ENCODE data around the gene PRKN. TPM values are rescaled to one million over a fixed set of nuclear protein-coding genes. Genes with fewer than 3 reads are reported as not detected.
"Not testable (repeated sequence)": the region's sequence is repeated elsewhere in the genome, so short reads cannot be mapped to it uniquely, and the experiment has no call there.

PRKN gene
- total and polyA plus RNA-seq, 2 experiments from 2014 or later, result 1.2 to 2.3 TPM

DNA sequence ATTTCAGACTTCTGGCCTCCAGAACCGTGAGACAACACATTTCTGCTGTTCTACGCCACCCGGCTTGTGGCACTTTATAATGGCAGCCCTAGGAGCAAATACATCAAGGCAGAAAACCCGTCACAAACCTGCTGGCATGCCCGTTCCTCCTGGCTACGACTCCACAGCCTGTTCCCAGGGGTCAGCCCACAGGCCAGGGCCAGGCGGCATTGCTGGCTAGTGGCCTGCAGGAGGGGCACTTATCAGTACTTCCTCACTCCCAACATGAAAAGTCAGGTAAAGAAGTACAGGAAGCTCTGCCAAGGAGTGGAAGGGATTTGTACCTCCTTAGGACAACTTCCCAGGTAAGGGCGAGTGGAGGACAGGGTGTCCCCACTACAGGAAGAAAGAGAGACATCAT is 1230.6 kb downstream of the PRKN start:
- H3K9ac ChIP-seq, result no peak overlapping the region
- no peak overlapping the region for H3K27ac ChIP-seq
- no peaks in the 10 kb centered on the region for H3F3A ChIP-seq (ENCODE audit: insufficient read depth)
- H3K36me3 ChIP-seq (ENCODE audit: low read depth), result no peaks in the 10 kb centered on the region
- no peak for DNase-seq
- no peak overlapping the region for H3K4me3 ChIP-seq
- WGBS, 2 experiments (ENCODE audit: low coverage in 1 of 2, low lambda C conversion rate in 2 of 2, missing lambda C conversion rate in 2 of 2), result 83 to 88% methylated on average over 8 of the region's 8 CpGs
- in situ Hi-C loops (cut with MboI), result no loop called here
- no peaks in the 10 kb centered on the region for H4K20me1 ChIP-seq (ENCODE audit: insufficient read depth)
- H3K4me2 ChIP-seq (ENCODE audit: unreplicated experiment), result no peak overlapping the region
- no peaks in the 10 kb centered on the region for H3K9me3 ChIP-seq (ENCODE audit: low read depth)
- TF ChIP-seq EZH2 (IDR thresholded peaks at IDR 0.05; ENCODE audit: insufficient read depth, poor library complexity, severe bottlenecking) (no peak), EZH2phosphoT487 (IDR thresholded peaks at IDR 0.05; ENCODE audit: insufficient read depth, low read depth) (no peak)
- H2AFZ ChIP-seq, result no peak overlapping the region
- 0 out of 2 replicates have a peak, but pooled peaks cover 3% of the 10 kb centered on the region for H3K27me3 ChIP-seq (replicated peaks; ENCODE audit: insufficient read depth)
- no peaks in the 10 kb centered on the region for H3K79me2 ChIP-seq (ENCODE audit: insufficient read depth)
- no peaks in the 10 kb centered on the region for H3K9me2 ChIP-seq (ENCODE audit: insufficient read depth)
- no peaks in the 10 kb centered on the region for H3K4me1 ChIP-seq (ENCODE audit: insufficient read depth)

DNA sequence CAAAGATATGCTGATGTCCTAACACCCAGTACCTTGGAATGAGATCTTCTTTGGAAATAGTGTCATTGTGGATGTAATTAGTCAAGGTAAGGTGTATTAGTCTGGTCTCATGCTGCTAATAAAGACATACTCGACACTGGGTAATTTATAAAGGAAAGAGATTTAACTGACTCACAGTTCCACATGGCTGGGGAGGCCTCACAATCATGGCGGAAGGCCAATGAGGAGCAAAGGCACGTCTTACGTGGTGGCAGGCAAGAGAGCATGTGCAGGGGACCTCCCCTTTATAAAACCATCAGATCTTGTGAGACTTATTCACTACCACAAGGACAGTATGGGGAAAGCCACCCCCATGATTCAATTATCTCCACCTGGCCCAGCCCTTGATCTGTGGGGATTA is 1231.3 kb downstream of the PRKN start:
- H3F3A ChIP-seq (ENCODE audit: insufficient read depth); H3K9me2 ChIP-seq (ENCODE audit: insufficient read depth); H3K9me3 ChIP-seq (ENCODE audit: low read depth); H3K4me2 ChIP-seq (ENCODE audit: unreplicated experiment); H3K27me3 ChIP-seq (replicated peaks; ENCODE audit: insufficient read depth); H2AFZ ChIP-seq; H4K20me1 ChIP-seq (ENCODE audit: insufficient read depth); H3K27ac ChIP-seq; H3K4me3 ChIP-seq; H3K79me2 ChIP-seq (ENCODE audit: insufficient read depth); DNase-seq; H3K9ac ChIP-seq; in situ Hi-C loops (cut with MboI); H3K4me1 ChIP-seq (ENCODE audit: insufficient read depth); H3K36me3 ChIP-seq (ENCODE audit: low read depth): not testable (repeated sequence)
- 66 to 70% methylated on average over 4 of the region's 4 CpGs for WGBS, 2 experiments (ENCODE audit: low coverage in 1 of 2, low lambda C conversion rate in 2 of 2, missing lambda C conversion rate in 2 of 2)

DNA sequence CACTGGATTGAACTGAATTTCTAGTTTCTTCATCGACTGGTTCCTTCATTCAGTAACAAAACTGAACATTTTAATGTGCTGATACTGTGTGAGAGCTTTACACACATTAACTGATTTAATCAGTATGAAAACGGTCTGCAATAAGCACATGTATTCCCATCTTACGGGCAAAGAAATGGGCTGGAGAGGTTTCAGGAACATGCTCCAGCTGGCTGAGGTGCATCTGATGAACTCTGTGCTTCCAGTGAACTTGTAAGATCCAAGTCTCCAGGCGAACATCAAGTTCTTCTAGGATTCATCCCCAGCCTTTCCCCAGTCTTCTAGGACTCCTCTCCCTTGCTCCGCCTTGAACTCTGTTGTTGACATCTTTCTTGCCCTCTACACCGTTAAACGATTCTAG is 1233.0 kb downstream of the PRKN start:
- 0 out of 2 replicates have a peak, but pooled peaks cover 3% of the 10 kb centered on the region for H3K27me3 ChIP-seq (replicated peaks; ENCODE audit: insufficient read depth)
- no peak overlapping the region for H3K4me3 ChIP-seq
- no peaks in the 10 kb centered on the region for H3F3A ChIP-seq (ENCODE audit: insufficient read depth)
- no peaks in the 10 kb centered on the region for H4K20me1 ChIP-seq (ENCODE audit: insufficient read depth)
- 38 to 39% methylated on average over 7 of the region's 7 CpGs for WGBS, 2 experiments (ENCODE audit: low coverage in 1 of 2, low lambda C conversion rate in 2 of 2, missing lambda C conversion rate in 2 of 2)
- H3K4me2 ChIP-seq (ENCODE audit: unreplicated experiment), result no peak overlapping the region
- H3K9ac ChIP-seq, result no peak overlapping the region
- no peak for DNase-seq
- no peaks in the 10 kb centered on the region for H3K79me2 ChIP-seq (ENCODE audit: insufficient read depth)
- H3K9me3 ChIP-seq (ENCODE audit: low read depth), result no peaks in the 10 kb centered on the region
- TF ChIP-seq EZH2phosphoT487 (IDR thresholded peaks at IDR 0.05; ENCODE audit: insufficient read depth, low read depth), result no peak
- no peak for TF ChIP-seq EZH2 (IDR thresholded peaks at IDR 0.05; ENCODE audit: insufficient read depth, poor library complexity, severe bottlenecking)
- H2AFZ ChIP-seq, result no peak overlapping the region
- H3K9me2 ChIP-seq (ENCODE audit: insufficient read depth), result no peaks in the 10 kb centered on the region
- no peaks in the 10 kb centered on the region for H3K4me1 ChIP-seq (ENCODE audit: insufficient read depth)
- no peaks in the 10 kb centered on the region for H3K36me3 ChIP-seq (ENCODE audit: low read depth)
- no peak overlapping the region for H3K27ac ChIP-seq
- in situ Hi-C loops (cut with MboI), result no loop called here

DNA sequence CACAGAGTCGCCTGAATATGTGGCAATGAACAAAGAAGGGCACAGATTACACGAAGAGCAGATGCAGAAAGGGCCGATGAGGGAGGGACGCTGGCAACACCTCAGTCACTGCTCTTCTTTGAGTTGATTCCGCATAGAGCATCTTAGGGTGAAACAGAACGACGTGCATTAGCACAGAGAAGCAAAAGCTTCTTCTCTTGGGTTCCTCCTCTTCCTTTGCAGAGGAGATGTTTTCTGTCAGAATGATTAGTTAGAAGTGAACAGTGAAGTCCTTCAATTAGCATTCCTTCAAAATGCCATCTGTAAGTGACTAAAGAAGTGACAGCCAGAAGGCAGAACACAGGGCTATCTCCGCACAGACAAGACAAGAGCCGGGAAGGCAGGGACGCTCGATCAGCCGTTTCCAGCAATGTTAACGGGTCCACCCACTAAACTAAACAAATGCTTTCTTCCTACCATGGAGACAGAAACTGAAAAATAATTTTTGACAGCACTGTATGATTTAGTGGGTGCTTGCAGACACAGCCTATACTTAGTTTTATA is 1233.9 kb downstream of the PRKN start:
- Histone ChIP-seq H3K27ac (no peak overlapping the region), H3K36me3 (ENCODE audit: low read depth) (no peaks in the 10 kb centered on the region), H3K9ac (no peak overlapping the region), H3K4me1 (ENCODE audit: insufficient read depth) (no peaks in the 10 kb centered on the region), H4K20me1 (ENCODE audit: insufficient read depth) (no peaks in the 10 kb centered on the region), H3K79me2 (ENCODE audit: insufficient read depth) (no peaks in the 10 kb centered on the region), H2AFZ (peak overlapping the region; percentile 51), H3K4me2 (ENCODE audit: unreplicated experiment) (peak overlapping the region; percentile 48), H3F3A (ENCODE audit: insufficient read depth) (no peaks in the 10 kb centered on the region), H3K27me3 (replicated peaks; ENCODE audit: insufficient read depth) (0 out of 2 replicates have a peak, but pooled peaks cover 3% of the 10 kb centered on the region), H3K9me2 (ENCODE audit: insufficient read depth) (no peaks in the 10 kb centered on the region), H3K9me3 (ENCODE audit: low read depth) (no peaks in the 10 kb centered on the region), H3K4me3 (peak overlapping the region; percentile 27; the same call in 1 of the 2 replicates)
- in situ Hi-C loops (cut with MboI), result no loop called here
- TF ChIP-seq EZH2 (IDR thresholded peaks at IDR 0.05; ENCODE audit: insufficient read depth, poor library complexity, severe bottlenecking) (no peak), EZH2phosphoT487 (IDR thresholded peaks at IDR 0.05; ENCODE audit: insufficient read depth, low read depth) (no peak)
- DNase-seq, result peak; percentile 12
- WGBS, 2 experiments (ENCODE audit: low coverage in 1 of 2, low lambda C conversion rate in 2 of 2, missing lambda C conversion rate in 2 of 2), result 13 to 18% methylated on average over 13 of the region's 13 CpGs
